CD4-positive, alpha-beta T cell treated with Interleukin-17A for 4 hours (primary cell): ENCODE measurements around the gene ZGRF1.
"Not testable (repeated sequence)": the region's sequence is repeated elsewhere in the genome, so short reads cannot be mapped to it uniquely, and the experiment has no call there.

ENCODE experiments used
- DNase-seq: peaks from one replicate; pipeline ENCODE4 v3.0.0-alpha.2; 2020; ENCODE audit warnings: mixed read lengths

The ZGRF1 gene

GRCh38 chr4:112557676-112558411 lies 78.9 kb downstream of the ZGRF1 start:
- DNase-seq = no peak

GRCh38 chr4:112554271-112554670 lies 82.4 kb downstream of the ZGRF1 start:
- DNase-seq = not testable (repeated sequence)

- no peak for DNase-seq
Observed at GRCh38 chr4:112552668-112553067, 84.0 kb downstream of the ZGRF1 start.

- DNase-seq = no peak
Observed at GRCh38 chr4:112550728-112551127, 86.0 kb downstream of the ZGRF1 start.

GRCh38 chr4:112546476-112546875 lies 90.2 kb downstream of the ZGRF1 start:
- DNase-seq = no peak

- no peak for DNase-seq
Observed at GRCh38 chr4:112545346-112545745, 91.4 kb downstream of the ZGRF1 start.

GRCh38 chr4:112540695-112541094 lies 96.0 kb downstream of the ZGRF1 start:
- DNase-seq = no peak

GRCh38 chr4:112536123-112536522 lies 100.6 kb downstream of the ZGRF1 start:
- no peak for DNase-seq

GRCh38 chr4:112532267-112532666 lies 104.4 kb downstream of the ZGRF1 start:
- DNase-seq = no peak

GRCh38 chr4:112531146-112531545 lies 105.6 kb downstream of the ZGRF1 start:
- DNase-seq = no peak

GRCh38 chr4:112526061-112526460 lies 110.6 kb downstream of the ZGRF1 start:
- no peak for DNase-seq

- peak; percentile 83 for DNase-seq
Observed at GRCh38 chr4:112523764-112524505, 112.8 kb downstream of the ZGRF1 start.

- DNase-seq = peak; percentile 62
Observed at GRCh38 chr4:112523008-112523721, 113.5 kb downstream of the ZGRF1 start.

GRCh38 chr4:112522431-112522830 lies 114.3 kb downstream of the ZGRF1 start:
- DNase-seq = not testable (repeated sequence)

GRCh38 chr4:112521123-112522023 lies 115.3 kb downstream of the ZGRF1 start:
- no peak for DNase-seq

GRCh38 chr4:112520598-112521122 lies 116.0 kb downstream of the ZGRF1 start:
- no peak for DNase-seq

GRCh38 chr4:112519689-112520597 lies 116.8 kb downstream of the ZGRF1 start:
- DNase-seq = no peak

GRCh38 chr4:112518675-112519074 lies 118.0 kb downstream of the ZGRF1 start:
- DNase-seq = no peak

GRCh38 chr4:112517911-112518310 lies 118.8 kb downstream of the ZGRF1 start:
- DNase-seq = no peak

GRCh38 chr4:112517067-112517634 lies 119.6 kb downstream of the ZGRF1 start:
- DNase-seq = peak; percentile 19
